HG02642 (cell line): ENCODE results near the gene RAPGEF2.
"Not testable (repeated sequence)": the region's sequence is repeated elsewhere in the genome, so short reads cannot be mapped to it uniquely, and the experiment has no call there.

Experiments
- ATAC-seq: cut with Tn5 transposase; IDR thresholded peaks from one replicate; pipeline ENCODE4 v1.9.1; 2021; ENCODE audit warnings: mild to moderate bottlenecking; ENCODE audit not compliant: unreplicated experiment, poor library complexity

The RAPGEF2 gene

GRCh38 chr4:159293811-159294515 is 191.1 kb downstream of the RAPGEF2 start:
- ATAC-seq: no peak

DNA sequence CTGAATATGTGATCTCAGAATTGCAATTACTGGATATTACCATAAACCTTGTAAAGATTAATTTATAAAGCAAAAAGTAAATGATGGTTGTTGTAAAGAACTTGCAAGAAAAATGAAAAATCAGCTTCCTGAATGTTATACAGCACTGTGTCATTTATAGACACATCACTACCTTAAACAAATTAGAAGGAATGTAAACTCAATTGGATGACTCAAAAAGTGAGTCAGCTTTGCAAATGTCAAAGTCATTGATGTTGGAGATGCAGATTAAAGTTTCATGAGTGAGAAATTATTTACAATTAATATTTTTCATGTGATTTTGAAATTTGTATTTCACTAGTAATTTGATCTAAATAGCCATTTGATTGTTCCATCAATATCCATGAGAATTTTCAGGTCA is 193.2 kb downstream of the RAPGEF2 start:
- no peak for ATAC-seq

GRCh38 chr4:159297091-159297490 is 194.2 kb downstream of the RAPGEF2 start:
- no peak for ATAC-seq

GRCh38 chr4:159298502-159298901 is 195.6 kb downstream of the RAPGEF2 start:
- ATAC-seq: peak; percentile 62

DNA sequence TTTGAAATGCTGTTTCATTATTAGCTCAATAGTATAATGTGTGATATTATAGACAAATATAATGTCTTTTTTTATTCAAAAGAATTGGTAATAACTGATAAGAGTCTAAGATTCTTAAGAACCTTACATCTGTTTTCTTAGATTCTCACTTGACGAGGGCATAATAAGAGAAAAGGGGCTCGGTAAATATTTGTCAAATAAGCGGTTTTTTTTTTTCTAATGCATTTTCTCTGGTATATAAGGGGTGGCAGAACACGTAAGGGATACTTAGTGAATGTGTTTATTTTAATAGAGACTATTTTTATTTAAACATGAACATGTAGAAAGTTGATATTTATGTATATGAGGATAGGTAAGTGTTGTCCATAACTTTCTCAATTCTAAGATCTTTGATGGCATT is 200.6 kb downstream of the RAPGEF2 start:
- ATAC-seq: no peak

DNA sequence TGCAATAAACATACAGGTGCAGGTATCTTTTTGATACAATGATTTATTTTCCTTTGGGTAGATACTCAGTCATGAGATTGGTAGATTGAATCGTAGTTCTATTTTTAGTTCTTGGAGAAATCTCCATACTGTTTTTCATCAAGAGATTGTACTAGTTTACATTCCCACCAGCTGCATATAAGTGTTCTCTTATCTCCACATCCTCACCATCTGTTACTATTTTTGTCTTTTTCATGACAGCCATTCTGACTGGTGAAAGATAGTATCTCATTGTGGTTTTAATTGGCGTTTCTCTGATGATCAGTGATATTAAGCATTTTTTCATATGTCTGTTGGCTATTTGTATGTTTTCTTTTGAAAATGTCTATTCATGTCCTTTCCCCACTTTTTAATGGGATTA is 202.2 kb downstream of the RAPGEF2 start:
- no peak for ATAC-seq

- ATAC-seq: no peak
These were observed 205.1 kb downstream of the RAPGEF2 start for GRCh38 chr4:159307929-159308328.

- no peak for ATAC-seq
These were observed 205.9 kb downstream of the RAPGEF2 start for GRCh38 chr4:159308566-159309340.

DNA sequence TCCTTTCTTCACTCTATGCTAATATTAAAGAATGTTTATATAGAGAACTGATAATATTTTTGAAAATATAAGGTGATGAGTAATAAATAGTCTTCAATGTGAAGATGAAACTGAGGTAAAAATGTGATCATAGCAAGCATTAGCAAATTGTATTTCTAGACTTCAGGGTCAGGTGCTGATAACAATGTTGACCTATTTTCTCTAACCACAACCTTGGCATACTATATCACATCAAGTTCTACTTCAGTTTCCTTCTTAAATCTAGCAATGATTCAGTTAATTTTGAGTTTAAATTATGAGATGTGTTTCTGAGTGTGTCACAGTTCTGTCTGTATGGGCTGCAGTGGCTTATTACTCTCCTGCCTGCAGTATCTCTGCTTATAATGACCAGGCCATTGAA is 209.4 kb downstream of the RAPGEF2 start:
- ATAC-seq: no peak

- ATAC-seq: not testable (repeated sequence)
These were observed 213.0 kb downstream of the RAPGEF2 start for GRCh38 chr4:159315879-159316278.

DNA sequence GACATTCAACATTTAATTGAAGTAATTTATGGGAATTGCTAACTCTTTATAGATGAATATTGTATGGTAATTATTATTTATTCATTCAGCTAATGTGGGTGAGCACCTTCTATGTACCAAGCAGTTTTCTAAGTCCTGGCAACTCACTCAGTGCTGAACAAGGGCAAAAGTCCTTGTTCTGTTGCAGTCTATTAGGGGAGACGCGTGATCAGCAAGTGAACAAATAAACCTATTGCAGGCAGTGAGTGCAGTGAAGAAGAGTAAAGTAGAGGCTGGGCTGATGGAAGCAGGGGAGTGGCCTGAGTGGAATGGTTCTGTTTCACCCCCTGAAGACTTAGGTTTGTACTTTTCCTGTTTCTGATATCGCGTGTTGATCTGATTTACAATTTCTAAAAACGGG is 214.3 kb downstream of the RAPGEF2 start:
- no peak for ATAC-seq

- no peak for ATAC-seq
These were observed 216.1 kb downstream of the RAPGEF2 start for GRCh38 chr4:159319027-159319426.

- ATAC-seq: no peak
These were observed 223.6 kb downstream of the RAPGEF2 start for GRCh38 chr4:159326480-159326879.

DNA sequence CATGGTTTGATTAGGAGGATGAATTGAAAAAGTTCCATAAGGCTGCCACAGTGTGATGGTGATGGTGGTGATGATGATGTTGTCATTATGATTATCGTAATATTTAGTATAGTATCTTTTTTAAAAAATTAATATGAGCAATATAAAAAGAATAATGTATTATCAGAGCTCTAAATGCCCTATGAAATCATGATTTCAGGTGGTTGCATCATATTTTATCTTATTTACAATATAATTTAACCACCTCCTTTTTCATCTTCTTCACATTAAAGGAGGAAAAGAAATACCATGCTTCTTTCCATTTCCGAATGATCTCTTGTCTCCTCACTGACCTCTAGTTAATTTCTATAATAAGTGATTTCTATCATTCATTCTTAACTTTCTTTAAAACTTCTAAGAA is 225.9 kb downstream of the RAPGEF2 start:
- no peak for ATAC-seq

DNA sequence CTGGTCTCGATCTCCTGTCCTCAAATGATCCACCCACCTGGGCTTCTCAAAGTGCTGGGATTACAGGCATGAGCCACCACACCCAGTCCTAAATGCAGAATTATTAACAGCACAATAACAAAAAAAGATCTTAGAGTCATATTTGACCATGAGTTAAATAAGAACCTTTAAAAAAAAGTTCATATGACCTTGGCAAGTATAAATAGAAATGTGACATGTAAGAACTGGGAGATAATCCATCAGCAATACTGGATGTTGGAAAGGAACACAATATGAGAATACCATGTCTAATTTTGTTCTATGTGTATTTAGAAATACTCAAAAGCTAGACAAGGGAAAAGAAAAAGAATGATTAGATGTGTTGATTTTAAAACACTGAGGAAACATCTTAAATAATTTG is 231.6 kb downstream of the RAPGEF2 start:
- no peak for ATAC-seq

DNA sequence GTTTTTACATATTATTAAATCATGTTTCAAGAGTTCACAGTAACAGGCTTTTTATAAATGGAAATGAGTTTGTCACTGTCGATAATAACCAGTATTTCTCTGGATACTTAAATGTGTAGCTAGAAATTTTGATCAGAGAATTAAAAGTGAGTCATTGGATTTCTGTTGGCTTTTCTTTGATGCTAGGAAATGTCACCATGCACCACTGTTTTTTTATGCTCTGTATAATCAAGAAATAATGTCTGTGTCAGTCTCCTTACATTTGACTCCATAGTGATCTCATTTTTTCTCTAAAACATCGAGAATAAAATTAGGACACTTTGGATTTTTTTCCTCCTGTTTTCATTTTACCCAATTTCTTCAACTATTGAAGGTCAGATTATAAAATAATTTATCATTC is 234.2 kb downstream of the RAPGEF2 start:
- ATAC-seq: no peak

- no peak for ATAC-seq
These were observed 238.6 kb downstream of the RAPGEF2 start for GRCh38 chr4:159341522-159341921.

DNA sequence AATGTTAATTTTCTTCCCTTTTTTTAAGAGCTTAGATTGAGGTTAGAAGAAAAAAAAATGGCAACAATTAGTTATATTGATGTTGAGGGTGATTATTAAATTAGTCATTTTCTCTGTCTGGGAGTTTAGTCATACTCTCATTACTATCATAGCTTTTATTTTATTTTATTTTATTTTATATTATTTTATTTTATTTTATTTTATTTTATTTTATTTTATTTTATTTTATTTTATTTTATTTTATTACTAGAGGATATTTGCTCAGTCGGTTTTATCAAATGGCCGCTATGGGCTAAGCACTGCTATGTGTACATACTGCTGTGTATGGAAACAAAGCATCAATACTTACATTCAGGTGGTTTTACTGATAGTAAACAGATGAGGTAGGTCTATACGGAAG is 239.5 kb downstream of the RAPGEF2 start:
- no peak for ATAC-seq

- no peak for ATAC-seq
These were observed 240.2 kb downstream of the RAPGEF2 start for GRCh38 chr4:159343116-159343515.

DNA sequence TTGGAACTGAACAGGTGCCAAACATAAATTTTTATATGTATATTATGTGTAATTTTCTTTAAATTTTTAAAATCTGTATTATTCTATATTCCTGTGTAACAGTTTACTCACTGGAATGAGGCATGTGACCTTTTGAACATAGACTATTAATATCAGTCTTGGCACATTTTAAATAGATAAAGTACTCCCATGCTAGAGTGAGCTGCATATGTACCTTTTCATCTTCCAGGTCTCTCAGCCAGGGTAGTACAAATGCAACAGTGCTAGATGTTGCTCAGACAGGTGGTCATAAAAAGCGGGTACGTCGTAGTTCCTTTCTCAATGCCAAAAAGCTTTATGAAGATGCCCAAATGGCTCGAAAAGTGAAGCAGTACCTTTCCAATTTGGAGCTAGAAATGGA is 242.0 kb downstream of the RAPGEF2 start:
- no peak for ATAC-seq

GRCh38 chr4:159346681-159347080 is 243.8 kb downstream of the RAPGEF2 start:
- ATAC-seq: no peak

DNA sequence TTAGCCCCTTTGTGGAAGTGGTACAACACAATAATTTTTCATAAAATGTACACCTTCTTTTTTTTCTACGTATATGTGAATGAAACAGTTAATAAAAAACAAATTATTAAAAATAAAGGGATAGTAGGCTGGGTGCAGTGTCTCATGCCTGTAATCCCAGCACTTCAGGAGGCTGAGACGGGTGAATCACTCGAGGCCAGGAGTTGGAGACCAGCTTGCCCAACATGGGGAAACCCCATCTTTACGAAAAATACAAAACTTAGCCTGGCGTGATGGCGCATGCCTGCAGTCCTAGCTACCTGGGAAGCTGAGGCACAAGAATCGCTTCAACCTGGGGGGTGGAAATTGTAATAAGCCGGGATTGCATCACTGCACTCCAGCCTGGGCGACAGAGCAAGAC is 244.9 kb downstream of the RAPGEF2 start:
- no peak for ATAC-seq
